Gastrocnemius medialis (tissue), 4 donors: ENCODE results near the gene ZNF423. TPM values are rescaled to one million over a fixed set of nuclear protein-coding genes. Genes with fewer than 3 reads are reported as not detected.

Experiments used
- ATAC-seq, 2 donors: fragments of 150-250 bp; one replicate each; pipeline ENCODE4 v1.9.1; 2016
- DNase-seq, 2 donors: peaks; one replicate each; pipeline ENCODE4 v3.0.0-alpha.2; 2019
- H3K27ac ChIP-seq, 4 donors: fragments of 200-600 bp; sonication (generic); 1 replicate in 1 of 4; 2 replicates in 3 of 4; pipeline ENCODE4 v1.5.1; 2016 to 2018; ENCODE audit warnings: mild to moderate bottlenecking in 2 of 4, moderate library complexity in 1 of 4
- H3K27me3 ChIP-seq, 3 donors: fragments of 200-600 bp; sonication (generic) in 2 of 3; 1 replicate in 1 of 3; 2 replicates in 2 of 3; pipeline versions ENCODE4 v1.5.1 to v1.6.0; 2016 to 2019; ENCODE audit warnings: mild to moderate bottlenecking in 1 of 3, moderate library complexity in 1 of 3
- H3K36me3 ChIP-seq, 2 donors: fragments of 200-600 bp; sonication (generic) in 1 of 2; one replicate each; pipeline ENCODE4 v1.5.1; 2017 to 2018
- H3K4me1 ChIP-seq, 2 donors: fragments of 200-600 bp; sonication (generic) in 1 of 2; one replicate each; pipeline ENCODE4 v1.5.1; 2016 to 2017; ENCODE audit warnings: mild to moderate bottlenecking in 2 of 2
- H3K4me3 ChIP-seq, 4 donors: fragments of 200-600 bp; sonication (generic) in 3 of 4; 1 replicate in 1 of 4; 2 replicates in 3 of 4; pipeline ENCODE4 v1.5.1; 2016 to 2019; ENCODE audit warnings: mild to moderate bottlenecking in 2 of 4
- H3K9me3 ChIP-seq, 3 donors: fragments of 200-600 bp; sonication (generic) in 2 of 3; 1 replicate in 1 of 3; 2 replicates in 2 of 3; pipeline ENCODE4 v1.5.1; 2016 to 2019
- CTCF ChIP-seq, 5 experiments: fragments of 450-650 bp in 3 of 5; fragments of 200-600 bp in 2 of 5; sonication (generic) in 2 of 5; IDR thresholded peaks in 4 of 5; conservative IDR thresholded peaks in 1 of 5; 1 replicate in 4 of 5; 2 replicates in 1 of 5; pipeline ENCODE4 v1.5.1; 2016 to 2019; ENCODE audit warnings: antibody characterized with exemption in 5 of 5, mild to moderate bottlenecking in 3 of 5, moderate library complexity in 3 of 5
- POLR2A ChIP-seq, 2 donors: fragments of 450-650 bp; IDR thresholded peaks; one replicate each; pipeline ENCODE4 v1.6.1; 2017; ENCODE audit warnings: antibody characterized with exemption in 2 of 2, mild to moderate bottlenecking in 2 of 2, moderate library complexity in 2 of 2
- in situ Hi-C, 4 donors: fragments of 200-750 bp; cut with MboI; loops; one replicate each; pipeline versions ENCODE4 v1.15.0 to v1.8.0; 2017; ENCODE audit warnings: low sequenced_read_pairs in 4 of 4
- intact Hi-C: fragments of 100-400 bp; cut with DNase I; formaldehyde crosslinking; loops from one replicate; pipeline ENCODE4 v1.15.1; 2023; ENCODE audit warnings: low total_unique reads
- total RNA-seq, 4 donors: library from RNA; depleted of rRNA; stranded (reverse); fragments of >200 nt; gene quantifications; one replicate each; pipeline versions ENCODE4 v1.1.0 to v1.2.3, GENCODE V29; 2016

Gene ZNF423
- 10 to 100 TPM in 3 of 4 donors, 1 to 10 TPM in 1; 8.4 to 15.8 (median 12.5) TPM for total RNA-seq

GRCh38 chr16:49855822-49856671 is at the start of gene ZNF423:
ZNF423 (minus strand) TSS chr16:49856112; CDS start chr16:49855774, 338 bp downstream.
- Histone ChIP-seq H3K4me3 (peak within 1 kb of the TSS; percentile 71 to 96 (median 84)), H3K27me3 (no peaks in the 10 kb centered on the region), H3K36me3 (no peaks in the 10 kb centered on the region), H3K9me3 (no peaks in the 10 kb centered on the region), H3K27ac (peak within 1 kb of the TSS; percentile 92 to 98 (median 94)), H3K4me1 (peaks cover 32 to 43% of the 10 kb centered on the region in 2 donors)
- intact Hi-C loops (loop anchor here (2.0 to 10.0 kb wide), 5 partner anchors 21 to 1471 kb away; partner anchors contain the start of gene SIAH1), in situ Hi-C loops (loop anchor here (25.0 kb wide), 2 partner anchors 244 to 369 kb away; no protein-coding TSS in a partner anchor)
- DNase-seq, result peak in 1 of 2 donors; percentile 26
- TF ChIP-seq CTCF (IDR thresholded peaks at IDR 0.05 in 4 of 5, conservative IDR thresholded peaks at IDR 0.05 in 1 of 5), result no peak
- no peak for TF ChIP-seq POLR2A (IDR thresholded peaks at IDR 0.05)
- peak in 1 of 2 donors; percentile 0 for ATAC-seq

GRCh38 chr16:49904348-49905062 is 48.6 kb upstream of the ZNF423 start:
- Histone ChIP-seq H3K4me1 (no peaks in the 10 kb centered on the region), H3K27ac (no peak overlapping the region), H3K36me3 (no peaks in the 10 kb centered on the region), H3K9me3 (no peaks in the 10 kb centered on the region), H3K4me3 (no peak overlapping the region), H3K27me3 (no peaks in the 10 kb centered on the region)
- intact Hi-C loops (no loop called here), in situ Hi-C loops (loop anchor here in 1 of 4 donors (25.0 kb wide), 1 partner anchor 492 kb away; no protein-coding TSS in a partner anchor)
- TF ChIP-seq CTCF (IDR thresholded peaks at IDR 0.05 in 4 of 5, conservative IDR thresholded peaks at IDR 0.05 in 1 of 5), result no peak
- no peak for TF ChIP-seq POLR2A (IDR thresholded peaks at IDR 0.05)
- DNase-seq (no peak), ATAC-seq (no peak)

GRCh38 chr16:49902908-49903307 is 47.0 kb upstream of the ZNF423 start:
- no peak overlapping the region for H3K4me3 ChIP-seq
- H3K27ac ChIP-seq, result no peak overlapping the region
- TF ChIP-seq POLR2A (IDR thresholded peaks at IDR 0.05), result no peak
- no peak for TF ChIP-seq CTCF (IDR thresholded peaks at IDR 0.05 in 4 of 5, conservative IDR thresholded peaks at IDR 0.05 in 1 of 5)
- no peaks in the 10 kb centered on the region for H3K27me3 ChIP-seq
- intact Hi-C loops (no loop called here), in situ Hi-C loops (loop anchor here in 1 of 4 donors (25.0 kb wide), 1 partner anchor 491 kb away; no protein-coding TSS in a partner anchor)
- H3K9me3 ChIP-seq, result no peaks in the 10 kb centered on the region
- H3K4me1 ChIP-seq, result no peaks in the 10 kb centered on the region
- H3K36me3 ChIP-seq, result no peaks in the 10 kb centered on the region
- DNase-seq, result no peak
- no peak for ATAC-seq

GRCh38 chr16:49901711-49902110 is 45.8 kb upstream of the ZNF423 start:
- no peak for DNase-seq
- no peak overlapping the region for H3K4me3 ChIP-seq
- no peaks in the 10 kb centered on the region for H3K4me1 ChIP-seq
- TF ChIP-seq CTCF (IDR thresholded peaks at IDR 0.05 in 4 of 5, conservative IDR thresholded peaks at IDR 0.05 in 1 of 5) (no peak), POLR2A (IDR thresholded peaks at IDR 0.05) (no peak)
- intact Hi-C loops, result no loop called here
- in situ Hi-C loops, result loop anchor here in 1 of 4 donors (25.0 kb wide), 1 partner anchor 489 kb away; no protein-coding TSS in a partner anchor
- H3K36me3 ChIP-seq, result no peaks in the 10 kb centered on the region
- no peaks in the 10 kb centered on the region for H3K27me3 ChIP-seq
- ATAC-seq, result no peak
- no peak overlapping the region for H3K27ac ChIP-seq
- H3K9me3 ChIP-seq, result no peaks in the 10 kb centered on the region
